ENCODE results near the gene SRSF4.

DNA sequence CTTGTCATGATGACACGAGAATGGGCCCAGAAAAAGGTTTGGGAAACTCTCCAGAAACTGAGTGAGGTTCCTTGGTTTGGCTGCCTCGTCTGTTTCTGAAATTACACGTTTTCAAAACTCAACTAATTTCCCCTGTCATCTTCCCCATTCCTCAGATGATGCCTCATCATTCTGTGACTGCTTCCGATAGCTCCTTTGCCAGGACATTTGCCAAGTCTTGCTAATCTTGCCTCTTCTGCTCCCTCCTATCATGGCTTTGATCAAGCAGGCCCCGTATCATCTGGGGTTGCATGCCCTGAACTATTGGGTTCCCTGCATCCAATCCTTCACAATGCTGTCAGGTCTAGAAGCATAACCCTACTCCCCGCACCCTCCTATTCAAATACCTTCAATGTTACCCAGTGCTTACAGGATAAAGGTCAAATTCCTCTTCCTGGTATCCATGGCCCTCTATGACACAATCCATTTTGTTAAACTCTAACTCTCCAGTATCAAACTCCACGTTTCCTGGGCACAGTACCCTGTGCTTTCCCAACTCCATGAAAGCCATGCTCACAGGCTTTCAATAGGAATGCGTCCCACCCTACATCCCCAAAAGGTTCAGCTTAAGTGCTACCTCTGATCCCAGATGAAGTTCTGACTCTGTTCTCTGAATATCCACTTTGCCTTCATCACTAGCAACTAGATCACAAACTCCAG lies 35.8 kb downstream of the SRSF4 start:
- TF ChIP-seq, protein P1, sequence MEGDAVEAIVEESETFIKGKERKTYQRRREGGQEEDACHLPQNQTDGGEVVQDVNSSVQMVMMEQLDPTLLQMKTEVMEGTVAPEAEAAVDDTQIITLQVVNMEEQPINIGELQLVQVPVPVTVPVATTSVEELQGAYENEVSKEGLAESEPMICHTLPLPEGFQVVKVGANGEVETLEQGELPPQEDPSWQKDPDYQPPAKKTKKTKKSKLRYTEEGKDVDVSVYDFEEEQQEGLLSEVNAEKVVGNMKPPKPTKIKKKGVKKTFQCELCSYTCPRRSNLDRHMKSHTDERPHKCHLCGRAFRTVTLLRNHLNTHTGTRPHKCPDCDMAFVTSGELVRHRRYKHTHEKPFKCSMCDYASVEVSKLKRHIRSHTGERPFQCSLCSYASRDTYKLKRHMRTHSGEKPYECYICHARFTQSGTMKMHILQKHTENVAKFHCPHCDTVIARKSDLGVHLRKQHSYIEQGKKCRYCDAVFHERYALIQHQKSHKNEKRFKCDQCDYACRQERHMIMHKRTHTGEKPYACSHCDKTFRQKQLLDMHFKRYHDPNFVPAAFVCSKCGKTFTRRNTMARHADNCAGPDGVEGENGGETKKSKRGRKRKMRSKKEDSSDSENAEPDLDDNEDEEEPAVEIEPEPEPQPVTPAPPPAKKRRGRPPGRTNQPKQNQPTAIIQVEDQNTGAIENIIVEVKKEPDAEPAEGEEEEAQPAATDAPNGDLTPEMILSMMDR (IDR thresholded peaks at IDR 0.05) = no peak
- TF ChIP-seq POLR2A (IDR thresholded peaks at IDR 0.05) = no peak
